MCF 10A (cell line): ENCODE measurements around the gene LRG1. TPM values are rescaled to one million over a fixed set of nuclear protein-coding genes. Genes with fewer than 3 reads are reported as not detected.
A peak's percentile ranks its signal among the peaks of the same experiment; 100 is the strongest.
"Not testable (repeated sequence)": the region's sequence is repeated elsewhere in the genome, so short reads cannot be mapped to it uniquely, and the experiment has no call there.

Source experiments
- BruUV-seq: library from RNA; stranded (reverse); fragments of 400-500 nt; replicated peaks from 2 replicates; lab custom pipeline; 2021; lab: Mats Ljungman, UMichigan
- CTCF ChIA-PET: fragments of 300-600 bp; sonication (Branson Sonifier 250); formaldehyde crosslinking; extraction: SDS; loops from one replicate; lab custom pipeline; 2021; ENCODE audit warnings: antibody characterized with exemption, inconsistent platforms; lab: Yijun Ruan, JAX
- POLR2A ChIA-PET: fragments of 300-600, 350-650 bp; sonication (Branson Sonifier 250); formaldehyde crosslinking; extraction: SDS; loops from one replicate; lab custom pipeline; 2020; ENCODE audit warnings: antibody characterized with exemption, inconsistent platforms; lab: Yijun Ruan, JAX
- DNase-seq: peaks from one replicate; pipeline ENCODE4 v3.0.0-alpha.2; 2018; ENCODE audit not compliant: unreplicated experiment
- H3K27ac Mint-ChIP-seq: one replicate; pipeline ENCODE4 v1.8.0; 2022; ENCODE audit warnings: mild to moderate bottlenecking, low read depth, mixed read lengths; ENCODE audit not compliant: unreplicated experiment
- H3K27me3 Mint-ChIP-seq: one replicate; pipeline ENCODE4 v1.8.0; 2022; ENCODE audit warnings: mixed read lengths; ENCODE audit not compliant: insufficient read depth, unreplicated experiment
- H3K36me3 Mint-ChIP-seq: one replicate; pipeline ENCODE4 v1.8.0; 2022; ENCODE audit warnings: mild to moderate bottlenecking, moderate library complexity, mixed read lengths; ENCODE audit not compliant: insufficient read depth, unreplicated experiment
- H3K4me1 Mint-ChIP-seq: one replicate; pipeline ENCODE4 v1.8.0; 2022; ENCODE audit warnings: mixed read lengths; ENCODE audit not compliant: insufficient read depth, unreplicated experiment
- H3K4me3 Mint-ChIP-seq: one replicate; pipeline ENCODE4 v1.8.0; 2022; ENCODE audit warnings: mild to moderate bottlenecking, moderate library complexity, mixed read lengths; ENCODE audit not compliant: unreplicated experiment
- H3K9me3 Mint-ChIP-seq: one replicate; pipeline ENCODE4 v1.8.0; 2022; ENCODE audit warnings: mixed read lengths; ENCODE audit not compliant: unreplicated experiment
- intact Hi-C: fragments of 100-400 bp; cut with micrococcal nuclease; formaldehyde crosslinking; loops from 2 replicates; pipeline ENCODE4 v1.14.1; 2022
- total RNA-seq: library from RNA; stranded (reverse); gene quantifications from 2 replicates; pipeline ENCODE4 v1.2.3, GENCODE V29; 2022
- TF ChIP-seq, protein P1 (sequence below): fragments of 200-600 bp; IDR thresholded peaks from one replicate; pipeline ENCODE4 v1.8.0; 2022; ENCODE audit warnings: antibody characterized with exemption, mild to moderate bottlenecking; ENCODE audit not compliant: unreplicated experiment

Gene LRG1
- total RNA-seq, 1 experiment from 2014 or later = 0.33 TPM

- intact Hi-C loops = no loop called here
- Mint-ChIP-seq H3K27ac (no peak overlapping the region), H3K36me3 (no peaks in the 10 kb centered on the region), H3K4me3 (no peak overlapping the region), H3K9me3 (no peaks in the 10 kb centered on the region), H3K27me3 (no peaks in the 10 kb centered on the region), H3K4me1 (peaks cover 9% of the 10 kb centered on the region)
- TF ChIP-seq, protein P1, sequence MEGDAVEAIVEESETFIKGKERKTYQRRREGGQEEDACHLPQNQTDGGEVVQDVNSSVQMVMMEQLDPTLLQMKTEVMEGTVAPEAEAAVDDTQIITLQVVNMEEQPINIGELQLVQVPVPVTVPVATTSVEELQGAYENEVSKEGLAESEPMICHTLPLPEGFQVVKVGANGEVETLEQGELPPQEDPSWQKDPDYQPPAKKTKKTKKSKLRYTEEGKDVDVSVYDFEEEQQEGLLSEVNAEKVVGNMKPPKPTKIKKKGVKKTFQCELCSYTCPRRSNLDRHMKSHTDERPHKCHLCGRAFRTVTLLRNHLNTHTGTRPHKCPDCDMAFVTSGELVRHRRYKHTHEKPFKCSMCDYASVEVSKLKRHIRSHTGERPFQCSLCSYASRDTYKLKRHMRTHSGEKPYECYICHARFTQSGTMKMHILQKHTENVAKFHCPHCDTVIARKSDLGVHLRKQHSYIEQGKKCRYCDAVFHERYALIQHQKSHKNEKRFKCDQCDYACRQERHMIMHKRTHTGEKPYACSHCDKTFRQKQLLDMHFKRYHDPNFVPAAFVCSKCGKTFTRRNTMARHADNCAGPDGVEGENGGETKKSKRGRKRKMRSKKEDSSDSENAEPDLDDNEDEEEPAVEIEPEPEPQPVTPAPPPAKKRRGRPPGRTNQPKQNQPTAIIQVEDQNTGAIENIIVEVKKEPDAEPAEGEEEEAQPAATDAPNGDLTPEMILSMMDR = no peak
- no TSS peak for BruUV-seq
- ChIA-PET POLR2A (interaction anchor here (0.6 to 0.7 kb wide), 2 partner anchors 61 to 140 kb away, joined by 4 to 5 read pairs; no protein-coding TSS in a partner anchor), CTCF (interaction anchor here (0.6 to 5.7 kb wide), 8 partner anchors 9 to 341 kb away, joined by 3 to 57 read pairs (median 3); no protein-coding TSS in a partner anchor)
- no peak for DNase-seq
These were observed 30.6 kb upstream of the LRG1 start for GRCh38 chr19:4570402-4570801.

DNA sequence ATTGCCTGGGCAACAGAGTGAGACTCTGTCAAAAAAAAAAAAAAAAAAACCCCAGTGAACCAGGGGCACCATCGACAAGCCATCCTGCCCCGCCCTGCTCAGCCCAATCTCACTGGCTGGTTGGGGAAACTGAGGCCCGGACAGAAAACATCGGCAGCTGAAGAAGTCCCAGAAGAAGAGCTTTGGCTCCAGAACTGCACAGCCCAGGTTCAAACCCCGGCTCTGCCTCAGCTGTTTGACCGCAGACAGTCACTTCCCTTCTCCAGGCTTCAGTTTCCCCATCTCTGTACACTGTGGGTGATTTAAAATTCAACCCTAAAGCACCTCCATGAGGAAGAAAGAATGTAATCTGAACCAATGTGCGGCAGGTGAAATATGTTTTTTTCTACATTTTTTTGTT is 29.1 kb upstream of the LRG1 start:
- peaks cover 5% of the 10 kb centered on the region for H3K4me1 Mint-ChIP-seq
- BruUV-seq = no TSS peak
- no peaks in the 10 kb centered on the region for H3K27me3 Mint-ChIP-seq
- no peak overlapping the region for H3K4me3 Mint-ChIP-seq
- no peak for DNase-seq
- H3K9me3 Mint-ChIP-seq = no peaks in the 10 kb centered on the region
- TF ChIP-seq, protein P1 = no peak
- ChIA-PET CTCF (interaction anchor here (0.5 to 5.7 kb wide), 6 partner anchors 7 to 249 kb away, joined by 3 to 57 read pairs (median 7); partner anchors contain the start of gene SEMA6B), POLR2A (interaction anchor here (0.6 to 1.0 kb wide), 3 partner anchors 64 to 244 kb away, joined by 3 to 4 read pairs (median 3); no protein-coding TSS in a partner anchor)
- intact Hi-C loops = no loop called here
- H3K27ac Mint-ChIP-seq = no peak overlapping the region
- H3K36me3 Mint-ChIP-seq = no peaks in the 10 kb centered on the region

DNA sequence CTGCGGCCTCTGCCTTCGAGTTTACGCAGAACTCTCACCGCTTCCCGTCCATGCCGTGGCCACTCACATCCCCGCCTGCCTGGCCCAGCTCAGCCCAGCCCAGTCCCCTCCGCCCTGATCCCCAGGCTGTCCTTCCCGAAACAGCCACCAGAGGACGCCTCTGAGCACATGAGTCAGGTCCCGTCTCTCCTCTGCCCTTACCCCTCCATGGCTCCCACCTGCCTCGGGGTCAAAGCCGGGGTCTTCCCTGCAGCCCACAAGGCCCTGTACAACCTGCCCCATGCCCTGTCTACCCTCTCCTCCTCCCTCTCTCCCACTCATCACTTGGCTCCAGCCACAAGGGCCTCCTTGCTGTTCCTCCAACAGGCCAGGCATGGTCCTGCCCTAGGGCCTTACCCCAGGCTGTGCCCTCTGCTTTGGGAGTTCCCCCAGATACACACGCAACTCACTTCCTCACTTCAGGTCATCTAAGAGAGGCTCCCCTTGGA is 27.8 kb upstream of the LRG1 start:
- BruUV-seq = no TSS peak
- Mint-ChIP-seq H3K4me1 (peaks cover 5% of the 10 kb centered on the region), H3K36me3 (peaks cover 2% of the 10 kb centered on the region), H3K27me3 (no peaks in the 10 kb centered on the region), H3K4me3 (no peak overlapping the region), H3K27ac (no peak overlapping the region), H3K9me3 (no peaks in the 10 kb centered on the region)
- CTCF ChIA-PET = interaction anchor here (0.5 to 5.7 kb wide), 10 partner anchors 9 to 158 kb away, joined by 3 to 57 read pairs (median 3); no protein-coding TSS in a partner anchor
- DNase-seq = peak; percentile 63
- POLR2A ChIA-PET = no interaction called here
- TF ChIP-seq, protein P1 = peak; percentile 87
- intact Hi-C loops = no loop called here

GRCh38 chr19:4566402-4567051 is 26.7 kb upstream of the LRG1 start:
- DNase-seq = no peak
- intact Hi-C loops = no loop called here
- TF ChIP-seq, protein P1 = no peak
- Mint-ChIP-seq H3K27me3 (no peaks in the 10 kb centered on the region), H3K9me3 (no peaks in the 10 kb centered on the region), H3K36me3 (peaks cover 7% of the 10 kb centered on the region), H3K27ac (no peak overlapping the region), H3K4me1 (peaks cover 5% of the 10 kb centered on the region), H3K4me3 (no peak overlapping the region)
- BruUV-seq = no TSS peak
- ChIA-PET POLR2A (no interaction called here), CTCF (interaction anchor here (0.6 to 5.7 kb wide), 9 partner anchors 8 to 86 kb away, joined by 3 to 57 read pairs (median 4); no protein-coding TSS in a partner anchor)

DNA sequence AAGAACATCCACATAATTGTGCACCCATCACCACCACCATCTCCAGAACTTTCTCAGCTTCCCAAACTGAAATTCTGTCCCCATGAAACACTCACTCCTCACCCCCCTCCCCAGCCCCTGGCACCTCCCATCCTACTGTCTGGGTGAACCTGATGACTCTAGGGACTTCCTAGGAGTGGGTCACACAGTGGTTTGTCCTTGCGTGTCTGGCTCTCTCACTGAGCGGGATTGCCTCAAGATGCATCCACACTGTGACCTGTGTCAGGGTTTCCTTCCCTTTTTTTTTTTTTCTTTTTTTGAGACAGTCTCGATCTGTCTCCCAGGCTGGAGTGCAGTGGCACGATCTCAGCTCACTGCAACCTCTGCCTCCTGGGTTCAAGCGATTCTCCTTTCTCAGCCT is 23.7 kb upstream of the LRG1 start:
- intact Hi-C loops, CTCF ChIA-PET, DNase-seq, H3K27ac Mint-ChIP-seq, BruUV-seq, H3K36me3 Mint-ChIP-seq, H3K27me3 Mint-ChIP-seq, POLR2A ChIA-PET, H3K4me3 Mint-ChIP-seq, H3K4me1 Mint-ChIP-seq, H3K9me3 Mint-ChIP-seq: not testable (repeated sequence)

DNA sequence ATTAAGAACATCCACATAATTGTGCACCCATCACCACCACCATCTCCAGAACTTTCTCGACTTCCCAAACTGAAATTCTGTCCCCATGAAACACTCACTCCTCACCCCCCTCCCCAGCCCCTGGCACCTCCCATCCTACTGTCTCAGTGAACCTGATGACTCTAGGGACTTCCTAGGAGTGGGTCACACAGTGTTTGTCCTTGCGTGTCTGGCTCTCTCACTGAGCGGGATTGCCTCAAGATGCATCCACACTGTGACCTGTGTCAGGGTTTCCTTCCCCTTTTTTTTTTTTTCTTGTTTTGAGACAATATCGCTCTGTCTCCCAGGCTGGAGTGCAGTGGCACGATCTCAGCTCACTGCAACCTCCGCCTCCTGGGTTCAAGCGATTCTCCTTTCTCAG is 22.2 kb upstream of the LRG1 start:
- POLR2A ChIA-PET = not testable (repeated sequence)

More for the DNA sequence above, 22.2 kb upstream of the LRG1 start:
- H3K27ac Mint-ChIP-seq, H3K4me1 Mint-ChIP-seq, H3K36me3 Mint-ChIP-seq, BruUV-seq, DNase-seq, H3K27me3 Mint-ChIP-seq, H3K4me3 Mint-ChIP-seq, intact Hi-C loops, H3K9me3 Mint-ChIP-seq: not testable (repeated sequence)
- CTCF ChIA-PET = interaction anchor here (0.8 kb wide), 1 partner anchor 15 kb away, joined by 4 read pairs; no protein-coding TSS in a partner anchor
